Measurements from ENCODE around the gene ZNF90. TPM values are rescaled to one million over a fixed set of nuclear protein-coding genes. Genes with fewer than 3 reads are reported as not detected.
"Not testable (repeated sequence)": the region's sequence is repeated elsewhere in the genome, so short reads cannot be mapped to it uniquely, and the experiment has no call there.

The ZNF90 gene
- total RNA-seq, 6 donors from 2014 or later: 3.5 to 36.7 (median 10.2) TPM

DNA sequence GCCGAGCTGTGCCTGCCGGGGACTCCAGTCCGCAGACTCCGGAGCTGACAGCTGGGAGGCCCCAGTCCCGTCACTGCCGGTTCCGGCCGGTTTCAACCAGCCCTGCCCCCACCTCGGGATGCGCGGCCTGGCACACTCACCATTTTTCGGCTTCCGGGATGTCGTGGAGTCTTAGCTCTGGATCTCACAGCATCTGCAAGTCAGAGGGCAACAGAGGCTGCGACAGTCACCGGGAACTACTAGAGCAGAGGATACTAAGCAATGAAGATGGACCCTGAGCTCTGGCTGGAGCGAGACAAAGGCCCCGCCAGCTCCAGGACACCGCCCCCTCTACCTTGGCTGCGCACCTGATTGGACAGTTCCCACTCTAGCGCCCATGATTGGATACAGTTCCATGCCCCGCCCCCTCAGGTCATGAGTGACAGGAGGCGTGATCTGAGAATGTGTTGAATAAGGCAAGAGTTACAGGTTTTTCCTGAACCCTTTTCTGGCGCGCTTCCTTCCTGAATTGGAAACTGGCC lies 38.5 kb upstream of the ZNF90 start, which contains the start of gene ZNF682:
Gene ZNF682 (minus strand): TSS at position 303 of the 521 bp plus-strand sequence. CDS start 160 bp downstream, at position 143.
- peak; percentile 99 to 100 for ATAC-seq (ENCODE audit: low FRiP score in 2 of 2)

DNA sequence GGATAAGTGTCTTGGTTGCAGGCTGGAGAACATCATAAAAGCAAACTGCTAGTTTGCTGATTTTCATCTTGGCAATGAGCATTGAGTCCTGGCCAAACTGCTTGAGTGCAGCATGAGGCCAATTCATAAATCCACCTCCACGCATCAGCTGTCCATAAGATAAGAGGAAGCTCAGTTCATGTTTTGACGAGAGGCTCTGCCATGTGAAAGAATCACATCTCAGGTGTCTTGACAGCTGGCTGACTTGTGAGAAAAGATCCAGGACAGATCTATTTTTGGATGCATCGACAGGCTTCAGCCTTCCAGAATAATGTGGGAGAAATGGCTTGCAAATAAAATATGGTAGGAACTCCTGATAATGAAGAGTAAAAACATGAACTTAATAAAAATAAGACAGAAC lies 33.1 kb upstream of the ZNF90 start:
- no peak overlapping the region for H3K27ac ChIP-seq
- H3K9me3 ChIP-seq: no peaks in the 10 kb centered on the region
- ATAC-seq (ENCODE audit: low FRiP score in 2 of 2) (no peak), DNase-seq (no peak)
- no peaks in the 10 kb centered on the region for H3K36me3 ChIP-seq
- no peaks in the 10 kb centered on the region for H3K27me3 ChIP-seq
- H3K4me3 ChIP-seq: no peak overlapping the region
- TF ChIP-seq, protein P1, sequence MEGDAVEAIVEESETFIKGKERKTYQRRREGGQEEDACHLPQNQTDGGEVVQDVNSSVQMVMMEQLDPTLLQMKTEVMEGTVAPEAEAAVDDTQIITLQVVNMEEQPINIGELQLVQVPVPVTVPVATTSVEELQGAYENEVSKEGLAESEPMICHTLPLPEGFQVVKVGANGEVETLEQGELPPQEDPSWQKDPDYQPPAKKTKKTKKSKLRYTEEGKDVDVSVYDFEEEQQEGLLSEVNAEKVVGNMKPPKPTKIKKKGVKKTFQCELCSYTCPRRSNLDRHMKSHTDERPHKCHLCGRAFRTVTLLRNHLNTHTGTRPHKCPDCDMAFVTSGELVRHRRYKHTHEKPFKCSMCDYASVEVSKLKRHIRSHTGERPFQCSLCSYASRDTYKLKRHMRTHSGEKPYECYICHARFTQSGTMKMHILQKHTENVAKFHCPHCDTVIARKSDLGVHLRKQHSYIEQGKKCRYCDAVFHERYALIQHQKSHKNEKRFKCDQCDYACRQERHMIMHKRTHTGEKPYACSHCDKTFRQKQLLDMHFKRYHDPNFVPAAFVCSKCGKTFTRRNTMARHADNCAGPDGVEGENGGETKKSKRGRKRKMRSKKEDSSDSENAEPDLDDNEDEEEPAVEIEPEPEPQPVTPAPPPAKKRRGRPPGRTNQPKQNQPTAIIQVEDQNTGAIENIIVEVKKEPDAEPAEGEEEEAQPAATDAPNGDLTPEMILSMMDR (IDR thresholded peaks at IDR 0.05): no peak
- TF ChIP-seq POLR2AphosphoS5 (IDR thresholded peaks at IDR 0.05) (no peak), EP300 (IDR thresholded peaks at IDR 0.05) (no peak), POLR2A (IDR thresholded peaks at IDR 0.05) (no peak)
- H3K4me1 ChIP-seq: peaks cover 0 to 2% (median under 1%) of the 10 kb centered on the region in 4 donors
- 74 to 88% methylated on average over 3 of the region's 3 CpGs for WGBS, 2 donors

More for the DNA sequence above, 38.5 kb upstream of the ZNF90 start, which contains the start of gene ZNF682:
- Histone ChIP-seq H3K4me1 (peaks cover 5 to 20% (median 8%) of the 10 kb centered on the region in 4 donors), H3K9me3 (no peaks in the 10 kb centered on the region), H3K4me3 (peak within 1 kb of the TSS; percentile 48 to 86 (median 76)), H3K27me3 (no peaks in the 10 kb centered on the region), H3K27ac (peak within 1 kb of the TSS; percentile 70 to 87 (median 78)), H3K36me3 (peaks cover 0 to 3% (median 0%) of the 10 kb centered on the region in 4 donors)
- peak; percentile 57 to 69 for TF ChIP-seq POLR2AphosphoS5 (IDR thresholded peaks at IDR 0.05)
- peak in 2 of 4 donors; percentile 52 to 54 for TF ChIP-seq POLR2A (IDR thresholded peaks at IDR 0.05)
- TF ChIP-seq, protein P1 (IDR thresholded peaks at IDR 0.05): no peak
- TF ChIP-seq EP300 (IDR thresholded peaks at IDR 0.05): peak in 1 of 4 donors; percentile 31
- peak; percentile 93 to 94 for DNase-seq
- 1 to 5% methylated on average over 5 to 19 of the region's 25 CpGs for WGBS, 2 donors

GRCh38 chr19:20045742-20046141 lies 32.1 kb upstream of the ZNF90 start:
- H3K4me1 ChIP-seq; DNase-seq; H3K27ac ChIP-seq; H3K4me3 ChIP-seq; H3K9me3 ChIP-seq; H3K36me3 ChIP-seq; H3K27me3 ChIP-seq; ATAC-seq (ENCODE audit: low FRiP score in 2 of 2): not testable (repeated sequence)
- 40 to 50% methylated on average over 5 of the region's 5 CpGs for WGBS, 2 donors

DNA sequence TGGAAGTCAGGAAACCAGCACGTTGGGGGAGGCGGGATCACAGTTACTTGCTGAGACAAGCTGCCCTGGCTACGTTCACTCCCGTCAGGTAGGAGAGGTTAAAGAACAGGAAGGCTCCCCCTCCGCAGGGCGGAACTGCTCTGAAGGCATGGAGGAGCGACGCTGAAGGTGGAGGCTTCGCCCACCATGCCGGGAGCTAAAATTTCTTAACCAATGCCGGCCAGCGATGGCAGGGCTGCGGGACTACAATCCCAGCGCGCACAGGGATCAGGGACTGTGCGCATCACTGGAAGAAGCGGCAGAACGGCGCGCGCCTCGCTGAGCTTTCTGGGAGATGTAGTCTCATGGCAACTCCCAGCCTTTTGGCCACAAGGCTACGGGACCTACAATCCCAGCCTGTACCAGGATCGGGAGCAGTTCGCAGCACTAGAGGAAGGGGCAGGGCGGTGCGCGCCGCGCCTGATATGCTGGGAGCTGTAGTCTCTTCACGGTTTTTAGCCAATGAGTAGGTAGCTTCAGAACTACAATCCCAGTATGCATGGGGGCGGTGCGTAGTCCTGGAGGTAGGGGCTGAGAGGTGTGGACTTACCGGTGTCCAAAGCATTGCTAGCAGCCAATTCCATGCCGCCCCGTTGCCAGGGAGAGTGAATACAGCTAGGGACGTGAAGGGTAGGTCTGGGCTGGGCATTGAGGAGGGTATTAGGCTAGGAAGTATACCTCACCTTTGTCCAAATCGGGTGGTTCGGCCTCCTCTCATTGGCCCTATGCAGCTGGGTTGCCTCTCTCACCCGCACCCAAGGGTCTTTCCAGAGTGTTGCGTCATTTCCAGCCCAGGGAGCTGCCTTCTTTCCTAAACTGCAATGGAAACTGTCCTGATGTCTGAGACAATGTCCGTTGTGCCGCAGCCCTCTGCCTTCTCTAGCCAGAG lies 25.7 kb upstream of the ZNF90 start:
- peak; percentile 97 to 99 for DNase-seq
- Histone ChIP-seq H3K27me3 (no peaks in the 10 kb centered on the region), H3K4me3 (peak overlapping the region; percentile 51 to 65 (median 58)), H3K4me1 (peaks cover 0 to 12% (median 4%) of the 10 kb centered on the region in 4 donors), H3K36me3 (no peaks in the 10 kb centered on the region), H3K9me3 (no peaks in the 10 kb centered on the region), H3K27ac (peak overlapping the region; percentile 76 to 86 (median 82))
- 0 to 1% methylated on average over 10 to 43 of the region's 43 CpGs for whole genome bisulfite sequencing, 2 donors
- ATAC-seq (ENCODE audit: low FRiP score in 2 of 2): peak; percentile 98 to 99
- TF ChIP-seq POLR2AphosphoS5 (IDR thresholded peaks at IDR 0.05): peak in 1 of 2 donors; percentile 59
- TF ChIP-seq POLR2A (IDR thresholded peaks at IDR 0.05): peak in 3 of 4 donors; percentile 20 to 57 (median 31)
- TF ChIP-seq, protein P1 (IDR thresholded peaks at IDR 0.05): peak in 3 of 6 experiments; percentile 25 to 46 (median 33)
- TF ChIP-seq EP300 (IDR thresholded peaks at IDR 0.05): no peak

DNA sequence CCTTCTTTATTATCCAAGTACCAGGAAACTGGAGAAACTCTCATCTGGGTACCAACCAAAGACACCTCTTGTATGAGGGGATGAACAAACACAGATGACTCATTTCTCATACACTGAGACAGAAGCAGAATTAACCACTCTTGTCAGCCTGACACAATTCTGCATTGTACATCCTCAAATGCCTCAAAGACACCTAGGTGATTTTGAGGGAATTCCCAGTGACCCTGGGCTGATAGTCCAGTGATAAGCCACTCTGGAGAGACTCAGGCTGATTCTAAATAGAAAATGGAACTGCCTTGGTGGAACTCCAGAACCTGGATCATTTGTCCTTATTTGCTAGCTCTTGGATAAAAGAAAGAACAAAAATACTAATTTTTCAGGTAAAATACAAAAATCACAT lies 19.1 kb upstream of the ZNF90 start:
- not testable (repeated sequence) for ATAC-seq (ENCODE audit: low FRiP score in 2 of 2); H3K4me3 ChIP-seq

More for the DNA sequence above, 19.1 kb upstream of the ZNF90 start:
- not testable (repeated sequence) for DNase-seq, H3K36me3 ChIP-seq, H3K27ac ChIP-seq, H3K4me1 ChIP-seq, H3K27me3 ChIP-seq, H3K9me3 ChIP-seq

Data from upper lobe of left lung (tissue), 6 donors.